ENCODE results near the gene PHIP. TPM values are rescaled to one million over a fixed set of nuclear protein-coding genes. Genes with fewer than 3 reads are reported as not detected.
A peak's percentile ranks its signal among the peaks of the same experiment; 100 is the strongest.

Gene PHIP
- total and polyA plus RNA-seq, 9 of the 15 experiments (the other 6 are each of a cell fraction or from before 2014, with no cell fraction given), result 8.1 to 36.3 (median 16.5) TPM

GRCh38 chr6:79076782-79077641 is 1.0 kb downstream of the PHIP start (continued):
- TF ChIP-seq ZNF318 (IDR thresholded peaks at IDR 0.05; ENCODE audit: borderline replicate concordance in 1 of 2, low read depth in 1 of 2) (no peak), POLR2G (IDR thresholded peaks at IDR 0.05; ENCODE audit: low read depth, low read length) (peak; percentile 85), ZNF277 (CRISPR knock-in tag; IDR thresholded peaks at IDR 0.05; ENCODE audit: borderline replicate concordance) (no peak), CGGBP1 (CRISPR knock-in tag; IDR thresholded peaks at IDR 0.05) (no peak), ZNF707 (CRISPR knock-in tag; conservative IDR thresholded peaks at IDR 0.05) (no peak), COPS2 (conservative IDR thresholded peaks at IDR 0.05) (no peak), OTX1 (CRISPR knock-in tag; IDR thresholded peaks at IDR 0.05) (no peak), DNMT1 (IDR thresholded peaks at IDR 0.05) (no peak), C11orf30 (IDR thresholded peaks at IDR 0.05; ENCODE audit: low read depth) (no peak), ZNF165 (CRISPR knock-in tag; IDR thresholded peaks at IDR 0.05; ENCODE audit: borderline replicate concordance) (no peak), ZBTB17 (CRISPR knock-in tag; IDR thresholded peaks at IDR 0.05) (peak; percentile 67; the same call in 1 of the 2 replicates), ZNF324 (CRISPR knock-in tag; IDR thresholded peaks at IDR 0.05) (no peak), ZNF444 (CRISPR knock-in tag; IDR thresholded peaks at IDR 0.05) (no peak), TEAD2 (tag; IDR thresholded peaks at IDR 0.05) (no peak), TEAD1 (CRISPR knock-in tag; IDR thresholded peaks at IDR 0.05) (no peak), DPF2 (IDR thresholded peaks at IDR 0.05) (no peak), SRF (CRISPR knock-in tag; IDR thresholded peaks at IDR 0.05) (no peak)
- TF ChIP-seq, protein P1, sequence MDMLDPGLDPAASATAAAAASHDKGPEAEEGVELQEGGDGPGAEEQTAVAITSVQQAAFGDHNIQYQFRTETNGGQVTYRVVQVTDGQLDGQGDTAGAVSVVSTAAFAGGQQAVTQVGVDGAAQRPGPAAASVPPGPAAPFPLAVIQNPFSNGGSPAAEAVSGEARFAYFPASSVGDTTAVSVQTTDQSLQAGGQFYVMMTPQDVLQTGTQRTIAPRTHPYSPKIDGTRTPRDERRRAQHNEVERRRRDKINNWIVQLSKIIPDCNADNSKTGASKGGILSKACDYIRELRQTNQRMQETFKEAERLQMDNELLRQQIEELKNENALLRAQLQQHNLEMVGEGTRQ (CRISPR knock-in tag; IDR thresholded peaks at IDR 0.05), result no peak

Data from K562 (cell line).